Measurements from ENCODE around the gene HEYL. TPM values are rescaled to one million over a fixed set of nuclear protein-coding genes. Genes with fewer than 3 reads are reported as not detected.

HEYL gene
- total RNA-seq, 1 experiment from 2014 or later = 8.8 TPM

DNA sequence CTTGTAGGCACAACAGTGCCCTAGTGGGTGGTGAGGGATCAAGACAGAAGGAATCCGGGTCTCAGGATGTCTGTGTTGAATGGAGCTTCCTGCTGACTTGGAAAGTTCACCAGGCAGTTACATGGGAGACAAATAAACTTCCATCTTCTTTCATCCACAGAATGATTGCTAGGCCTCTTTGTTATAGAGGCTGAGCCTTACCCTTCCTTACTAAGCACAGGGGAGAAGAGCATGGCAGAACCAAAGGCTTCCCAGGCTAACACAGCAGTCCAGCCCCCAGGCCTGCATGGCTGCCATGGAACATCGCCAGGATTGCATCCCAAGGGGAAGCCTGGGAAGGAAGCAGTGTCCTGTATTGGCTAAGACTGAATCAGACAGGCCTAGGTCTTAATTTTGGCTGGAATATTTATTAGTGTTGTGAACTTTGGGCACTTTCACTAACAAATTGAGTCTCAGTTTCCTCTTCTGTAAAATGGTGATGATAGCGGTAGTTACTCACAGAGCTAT, 18.7 kb downstream of the HEYL start:
- intact Hi-C loops (cut with micrococcal nuclease) = no loop called here
- no peaks in the 10 kb centered on the region for H3K79me2 ChIP-seq (ENCODE audit: insufficient read depth, low read length)
- RAD21 ChIA-PET (ENCODE audit: low non-redundant PET in 1 of 2, low total read pairs in 2 of 2, uncharacterized antibody in 2 of 2, unreplicated experiment in 2 of 2) = no interaction called here
- no peak overlapping the region for H2AFZ ChIP-seq (ENCODE audit: low read depth, low read length, poor library complexity, severe bottlenecking)
- H3K27ac ChIP-seq (ENCODE audit: low read depth, low read length) = no peak overlapping the region
- H3K9me3 ChIP-seq (ENCODE audit: control insufficient read depth in 1 of 2, insufficient read depth in 1 of 2, low read depth in 1 of 2, low read length in 2 of 2) = no peaks in the 10 kb centered on the region
- H3K27me3 ChIP-seq (ENCODE audit: insufficient read depth, low read length) = no peaks in the 10 kb centered on the region
- H3K4me1 ChIP-seq (ENCODE audit: control insufficient read depth in 1 of 2, insufficient read depth in 2 of 2, low read length in 2 of 2) = no peaks in the 10 kb centered on the region
- no peaks in the 10 kb centered on the region for H3K36me3 ChIP-seq (ENCODE audit: control insufficient read depth in 1 of 2, insufficient read depth in 2 of 2, low read length in 2 of 2)
- TF ChIP-seq ZNF274 (IDR thresholded peaks at IDR 0.05; ENCODE audit: low read depth, low read length) (no peak), FOSL1 (IDR thresholded peaks at IDR 0.05; ENCODE audit: low read depth) (no peak), ZFX (IDR thresholded peaks at IDR 0.05) (no peak), REST (IDR thresholded peaks at IDR 0.05; ENCODE audit: low read depth) (no peak)
- POLR2A ChIA-PET = no interaction called here
- ATAC-seq = no peak
- no peaks in the 10 kb centered on the region for H4K20me1 ChIP-seq (ENCODE audit: insufficient read depth)
- CTCF ChIA-PET = no interaction called here
- no peaks in the 10 kb centered on the region for H3K9me2 ChIP-seq (ENCODE audit: insufficient read depth)
- H3K4me2 ChIP-seq (ENCODE audit: low read length) = no peak overlapping the region
- no peak overlapping the region for H3K4me3 ChIP-seq (replicated peaks in 1 of 2; ENCODE audit: low read depth in 1 of 2, low read length in 2 of 2)
- no TSS peak for BruUV-seq (replicated peaks)
- no peak overlapping the region for H3K9ac ChIP-seq (ENCODE audit: low read length)
- DNase-seq (ENCODE audit: low read depth, low spot score) = no peak

DNA sequence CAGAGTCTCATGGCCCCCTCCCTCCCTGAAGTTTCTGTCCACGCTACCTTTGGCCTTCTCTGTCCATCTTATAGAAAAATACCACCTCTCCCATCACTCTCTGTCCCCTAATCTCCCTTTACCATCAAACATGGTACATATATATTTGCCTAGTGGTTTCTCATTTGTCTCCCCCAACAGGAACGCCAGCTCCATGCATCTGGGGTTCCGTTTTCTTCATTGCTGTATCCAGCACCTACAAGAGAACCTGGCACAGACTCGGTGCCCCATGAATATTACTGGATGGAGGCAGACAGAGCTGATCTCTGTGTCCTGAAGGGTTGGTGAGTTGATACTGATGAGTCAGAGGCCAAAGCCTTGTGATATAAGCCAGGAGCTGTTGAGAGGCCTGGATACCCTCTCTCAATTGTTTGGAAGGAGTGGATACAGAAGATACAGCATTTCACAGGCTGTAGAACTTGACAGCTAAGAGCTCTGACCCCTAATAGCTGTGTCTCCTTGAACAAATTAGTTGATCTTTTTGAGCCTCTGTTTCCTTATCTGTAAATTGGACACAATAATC, 21.9 kb downstream of the HEYL start:
- TF ChIP-seq CBX3 (IDR thresholded peaks at IDR 0.05; ENCODE audit: low read depth) (no peak), TCF7L2 (IDR thresholded peaks at IDR 0.05; ENCODE audit: borderline replicate concordance, extremely low read depth, insufficient read depth, insufficient read length) (no peak), POLR2AphosphoS5 (IDR thresholded peaks at IDR 0.05; ENCODE audit: low read depth, low read length) (no peak)
- TF ChIP-seq, protein P1, sequence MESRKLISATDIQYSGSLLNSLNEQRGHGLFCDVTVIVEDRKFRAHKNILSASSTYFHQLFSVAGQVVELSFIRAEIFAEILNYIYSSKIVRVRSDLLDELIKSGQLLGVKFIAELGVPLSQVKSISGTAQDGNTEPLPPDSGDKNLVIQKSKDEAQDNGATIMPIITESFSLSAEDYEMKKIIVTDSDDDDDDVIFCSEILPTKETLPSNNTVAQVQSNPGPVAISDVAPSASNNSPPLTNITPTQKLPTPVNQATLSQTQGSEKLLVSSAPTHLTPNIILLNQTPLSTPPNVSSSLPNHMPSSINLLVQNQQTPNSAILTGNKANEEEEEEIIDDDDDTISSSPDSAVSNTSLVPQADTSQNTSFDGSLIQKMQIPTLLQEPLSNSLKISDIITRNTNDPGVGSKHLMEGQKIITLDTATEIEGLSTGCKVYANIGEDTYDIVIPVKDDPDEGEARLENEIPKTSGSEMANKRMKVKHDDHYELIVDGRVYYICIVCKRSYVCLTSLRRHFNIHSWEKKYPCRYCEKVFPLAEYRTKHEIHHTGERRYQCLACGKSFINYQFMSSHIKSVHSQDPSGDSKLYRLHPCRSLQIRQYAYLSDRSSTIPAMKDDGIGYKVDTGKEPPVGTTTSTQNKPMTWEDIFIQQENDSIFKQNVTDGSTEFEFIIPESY (IDR thresholded peaks at IDR 0.05; ENCODE audit: extremely low read depth, insufficient replicate concordance, low read length) = no peak
- no TSS peak for BruUV-seq (replicated peaks)
- Histone ChIP-seq H3K27ac (ENCODE audit: low read depth, low read length) (no peak overlapping the region), H3K4me1 (ENCODE audit: control insufficient read depth in 1 of 2, insufficient read depth in 2 of 2, low read length in 2 of 2) (no peaks in the 10 kb centered on the region), H4K20me1 (ENCODE audit: insufficient read depth) (no peaks in the 10 kb centered on the region), H2AFZ (ENCODE audit: low read depth, low read length, poor library complexity, severe bottlenecking) (no peak overlapping the region), H3K27me3 (ENCODE audit: insufficient read depth, low read length) (no peaks in the 10 kb centered on the region), H3K36me3 (ENCODE audit: control insufficient read depth in 1 of 2, insufficient read depth in 2 of 2, low read length in 2 of 2) (no peaks in the 10 kb centered on the region), H3K4me2 (ENCODE audit: low read length) (no peak overlapping the region), H3K9me3 (ENCODE audit: control insufficient read depth in 1 of 2, insufficient read depth in 1 of 2, low read depth in 1 of 2, low read length in 2 of 2) (no peaks in the 10 kb centered on the region), H3K9me2 (ENCODE audit: insufficient read depth) (no peaks in the 10 kb centered on the region), H3K79me2 (ENCODE audit: insufficient read depth, low read length) (no peaks in the 10 kb centered on the region), H3K4me3 (replicated peaks in 1 of 2; ENCODE audit: low read depth in 1 of 2, low read length in 2 of 2) (no peak overlapping the region), H3K9ac (ENCODE audit: low read length) (no peak overlapping the region)
- intact Hi-C loops (cut with micrococcal nuclease) = no loop called here
- DNase-seq (ENCODE audit: low read depth, low spot score) (no peak), ATAC-seq (no peak)
- ChIA-PET RAD21 (ENCODE audit: low non-redundant PET in 1 of 2, low total read pairs in 2 of 2, uncharacterized antibody in 2 of 2, unreplicated experiment in 2 of 2) (no interaction called here), POLR2A (interaction anchor here (0.9 kb wide), 1 partner anchor 11 kb away, joined by 4 read pairs; no protein-coding TSS in a partner anchor), CTCF (interaction anchor here (0.9 to 1.3 kb wide), 2 partner anchors 11 to 40 kb away, joined by 3 read pairs; no protein-coding TSS in a partner anchor)

Data from HCT116 (cell line).